ENCODE measurements around the gene MINK1.

Gene MINK1

DNA sequence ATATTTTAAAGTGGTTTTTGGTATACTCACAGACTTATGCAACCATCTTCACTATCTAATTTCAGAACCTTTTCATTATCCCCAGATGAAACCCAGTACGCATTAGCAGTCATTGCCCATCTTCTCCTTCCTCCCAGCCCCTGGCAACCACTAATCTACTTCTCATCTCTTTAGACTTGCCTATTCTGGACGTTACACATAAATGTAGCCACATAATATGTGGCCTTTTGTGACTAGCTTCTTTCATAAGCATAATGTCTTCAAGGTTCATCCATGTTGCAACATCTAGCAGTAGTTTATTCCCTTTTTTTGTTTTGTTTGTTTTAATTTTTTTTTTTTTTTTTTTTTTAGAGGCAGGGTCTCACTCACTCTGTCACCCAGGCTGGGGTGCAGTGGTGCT, 37.7 kb downstream of the MINK1 start:
- H3K27ac ChIP-seq (replicated peaks), result no peak overlapping the region
- H3K27me3 ChIP-seq (ENCODE audit: insufficient read depth, poor library complexity, severe bottlenecking), result no peaks in the 10 kb centered on the region
- TF ChIP-seq, protein P1, sequence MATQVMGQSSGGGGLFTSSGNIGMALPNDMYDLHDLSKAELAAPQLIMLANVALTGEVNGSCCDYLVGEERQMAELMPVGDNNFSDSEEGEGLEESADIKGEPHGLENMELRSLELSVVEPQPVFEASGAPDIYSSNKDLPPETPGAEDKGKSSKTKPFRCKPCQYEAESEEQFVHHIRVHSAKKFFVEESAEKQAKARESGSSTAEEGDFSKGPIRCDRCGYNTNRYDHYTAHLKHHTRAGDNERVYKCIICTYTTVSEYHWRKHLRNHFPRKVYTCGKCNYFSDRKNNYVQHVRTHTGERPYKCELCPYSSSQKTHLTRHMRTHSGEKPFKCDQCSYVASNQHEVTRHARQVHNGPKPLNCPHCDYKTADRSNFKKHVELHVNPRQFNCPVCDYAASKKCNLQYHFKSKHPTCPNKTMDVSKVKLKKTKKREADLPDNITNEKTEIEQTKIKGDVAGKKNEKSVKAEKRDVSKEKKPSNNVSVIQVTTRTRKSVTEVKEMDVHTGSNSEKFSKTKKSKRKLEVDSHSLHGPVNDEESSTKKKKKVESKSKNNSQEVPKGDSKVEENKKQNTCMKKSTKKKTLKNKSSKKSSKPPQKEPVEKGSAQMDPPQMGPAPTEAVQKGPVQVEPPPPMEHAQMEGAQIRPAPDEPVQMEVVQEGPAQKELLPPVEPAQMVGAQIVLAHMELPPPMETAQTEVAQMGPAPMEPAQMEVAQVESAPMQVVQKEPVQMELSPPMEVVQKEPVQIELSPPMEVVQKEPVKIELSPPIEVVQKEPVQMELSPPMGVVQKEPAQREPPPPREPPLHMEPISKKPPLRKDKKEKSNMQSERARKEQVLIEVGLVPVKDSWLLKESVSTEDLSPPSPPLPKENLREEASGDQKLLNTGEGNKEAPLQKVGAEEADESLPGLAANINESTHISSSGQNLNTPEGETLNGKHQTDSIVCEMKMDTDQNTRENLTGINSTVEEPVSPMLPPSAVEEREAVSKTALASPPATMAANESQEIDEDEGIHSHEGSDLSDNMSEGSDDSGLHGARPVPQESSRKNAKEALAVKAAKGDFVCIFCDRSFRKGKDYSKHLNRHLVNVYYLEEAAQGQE (IDR thresholded peaks at IDR 0.05; ENCODE audit: insufficient replicate concordance, low read depth), result no peak
- TF ChIP-seq, protein P2, sequence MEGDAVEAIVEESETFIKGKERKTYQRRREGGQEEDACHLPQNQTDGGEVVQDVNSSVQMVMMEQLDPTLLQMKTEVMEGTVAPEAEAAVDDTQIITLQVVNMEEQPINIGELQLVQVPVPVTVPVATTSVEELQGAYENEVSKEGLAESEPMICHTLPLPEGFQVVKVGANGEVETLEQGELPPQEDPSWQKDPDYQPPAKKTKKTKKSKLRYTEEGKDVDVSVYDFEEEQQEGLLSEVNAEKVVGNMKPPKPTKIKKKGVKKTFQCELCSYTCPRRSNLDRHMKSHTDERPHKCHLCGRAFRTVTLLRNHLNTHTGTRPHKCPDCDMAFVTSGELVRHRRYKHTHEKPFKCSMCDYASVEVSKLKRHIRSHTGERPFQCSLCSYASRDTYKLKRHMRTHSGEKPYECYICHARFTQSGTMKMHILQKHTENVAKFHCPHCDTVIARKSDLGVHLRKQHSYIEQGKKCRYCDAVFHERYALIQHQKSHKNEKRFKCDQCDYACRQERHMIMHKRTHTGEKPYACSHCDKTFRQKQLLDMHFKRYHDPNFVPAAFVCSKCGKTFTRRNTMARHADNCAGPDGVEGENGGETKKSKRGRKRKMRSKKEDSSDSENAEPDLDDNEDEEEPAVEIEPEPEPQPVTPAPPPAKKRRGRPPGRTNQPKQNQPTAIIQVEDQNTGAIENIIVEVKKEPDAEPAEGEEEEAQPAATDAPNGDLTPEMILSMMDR (IDR thresholded peaks at IDR 0.05; ENCODE audit: insufficient read depth, low read length), result no peak
- TF ChIP-seq SPI1 (IDR thresholded peaks at IDR 0.05; ENCODE audit: borderline replicate concordance, low read depth) (no peak), POLR2AphosphoS5 (IDR thresholded peaks at IDR 0.05; ENCODE audit: low read depth) (no peak), GABPA (IDR thresholded peaks at IDR 0.05; ENCODE audit: low read depth) (no peak)
- no peak overlapping the region for H3K4me3 ChIP-seq (replicated peaks; ENCODE audit: insufficient read depth, low read length)
- no peak for DNase-seq (ENCODE audit: low read depth in 1 of 2, low spot score in 1 of 2)

DNA sequence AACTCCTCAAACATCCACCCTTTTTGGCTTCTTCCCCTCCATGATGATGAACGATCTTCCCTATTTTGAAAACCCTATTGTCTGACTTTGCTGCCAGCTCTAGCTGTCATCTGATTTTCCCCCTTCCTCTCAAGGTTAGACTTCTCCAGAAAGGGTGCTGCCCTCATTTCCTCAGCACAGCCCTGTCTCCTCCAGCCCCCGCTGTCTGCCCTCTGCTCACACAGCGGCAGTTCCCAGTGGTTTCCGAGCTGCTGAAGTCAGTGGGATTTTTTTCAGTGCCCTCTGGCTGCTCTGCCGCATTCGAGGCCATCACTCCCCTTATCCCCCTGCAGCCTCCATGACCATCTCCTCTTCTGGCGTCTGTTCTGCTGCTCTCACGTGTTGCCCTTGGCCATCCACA, 39.6 kb downstream of the MINK1 start:
- no peak overlapping the region for H3K4me3 ChIP-seq (replicated peaks; ENCODE audit: insufficient read depth, low read length)
- H3K27ac ChIP-seq (replicated peaks), result no peak overlapping the region
- no peak for DNase-seq (ENCODE audit: low read depth in 1 of 2, low spot score in 1 of 2)
- no peaks in the 10 kb centered on the region for H3K27me3 ChIP-seq (ENCODE audit: insufficient read depth, poor library complexity, severe bottlenecking)
- TF ChIP-seq, protein P2 (IDR thresholded peaks at IDR 0.05; ENCODE audit: insufficient read depth, low read length), result no peak
- no peak for TF ChIP-seq SPI1 (IDR thresholded peaks at IDR 0.05; ENCODE audit: borderline replicate concordance, low read depth)
- TF ChIP-seq POLR2AphosphoS5 (IDR thresholded peaks at IDR 0.05; ENCODE audit: low read depth), result no peak
- TF ChIP-seq GABPA (IDR thresholded peaks at IDR 0.05; ENCODE audit: low read depth), result no peak
- TF ChIP-seq, protein P1 (IDR thresholded peaks at IDR 0.05; ENCODE audit: insufficient replicate concordance, low read depth), result no peak

DNA sequence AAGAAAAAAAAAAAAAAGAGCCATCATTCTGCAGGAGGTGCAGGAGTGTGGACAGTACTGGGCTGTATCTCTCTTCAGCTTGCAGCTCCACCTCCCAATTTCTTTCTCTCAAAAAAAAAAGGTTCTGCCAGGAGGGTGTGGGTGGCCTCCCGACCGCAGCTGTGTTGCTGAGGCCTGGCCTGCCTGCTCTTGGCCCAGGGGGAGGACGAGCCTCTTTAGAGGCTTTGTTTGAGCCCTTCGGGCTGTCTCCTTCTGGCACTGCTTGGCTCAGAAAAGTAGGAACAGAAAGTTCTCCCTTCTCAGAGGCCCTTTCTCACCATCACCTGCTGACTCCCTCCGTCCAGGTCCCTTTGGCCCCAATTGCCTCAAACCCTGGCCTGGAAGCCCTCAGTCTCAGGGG, 43.9 kb downstream of the MINK1 start:
- DNase-seq (ENCODE audit: low read depth in 1 of 2, low spot score in 1 of 2), result no peak
- TF ChIP-seq POLR2AphosphoS5 (IDR thresholded peaks at IDR 0.05; ENCODE audit: low read depth), result no peak
- TF ChIP-seq, protein P2 (IDR thresholded peaks at IDR 0.05; ENCODE audit: insufficient read depth, low read length), result no peak
- Histone ChIP-seq H3K27ac (replicated peaks) (no peak overlapping the region), H3K4me3 (replicated peaks; ENCODE audit: insufficient read depth, low read length) (no peak overlapping the region), H3K27me3 (ENCODE audit: insufficient read depth, poor library complexity, severe bottlenecking) (no peaks in the 10 kb centered on the region)

DNA sequence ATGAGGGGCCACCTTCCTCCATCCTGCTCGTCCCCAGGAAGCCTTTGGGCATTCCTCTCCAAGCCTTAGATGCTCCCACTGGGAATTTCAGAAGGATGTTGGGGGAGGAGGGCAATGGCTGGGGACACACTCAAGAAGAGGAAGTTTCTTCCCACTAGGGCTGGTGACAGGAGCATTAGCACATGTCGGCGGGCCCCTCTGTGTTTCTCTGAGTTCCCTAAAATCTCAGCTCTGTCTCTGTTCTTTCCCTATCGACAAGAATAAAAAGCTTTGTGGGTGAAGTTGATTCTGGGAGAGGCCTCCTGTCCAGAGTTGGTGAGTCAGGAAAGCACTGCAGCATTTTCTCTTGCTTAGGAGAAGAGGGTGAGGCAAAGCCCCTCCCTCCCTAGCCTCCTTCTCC, 46.5 kb downstream of the MINK1 start:
- peak in 1 of 2 experiments; percentile 20 for DNase-seq (ENCODE audit: low read depth in 1 of 2, low spot score in 1 of 2)
- TF ChIP-seq SPI1 (IDR thresholded peaks at IDR 0.05; ENCODE audit: borderline replicate concordance, low read depth), result no peak
- no peak for TF ChIP-seq POLR2AphosphoS5 (IDR thresholded peaks at IDR 0.05; ENCODE audit: low read depth)
- TF ChIP-seq, protein P1 (IDR thresholded peaks at IDR 0.05; ENCODE audit: insufficient replicate concordance, low read depth), result no peak
- TF ChIP-seq, protein P2 (IDR thresholded peaks at IDR 0.05; ENCODE audit: insufficient read depth, low read length), result no peak
- no peak for TF ChIP-seq GABPA (IDR thresholded peaks at IDR 0.05; ENCODE audit: low read depth)
- H3K27ac ChIP-seq (replicated peaks), result no peak overlapping the region
- H3K27me3 ChIP-seq (ENCODE audit: insufficient read depth, poor library complexity, severe bottlenecking), result no peaks in the 10 kb centered on the region
- no peak overlapping the region for H3K4me3 ChIP-seq (replicated peaks; ENCODE audit: insufficient read depth, low read length)
